WI38 (cell line): ENCODE results near the gene TSPAN10.
A peak's percentile ranks its signal among the peaks of the same experiment; 100 is the strongest.

ENCODE experiments used
- H3K4me3 ChIP-seq: 2 replicates; pipeline ENCODE4 v1.5.1; 2011; ENCODE audit warnings: low read depth, mild to moderate bottlenecking, control low read depth, low read length
- CTCF ChIP-seq: IDR thresholded peaks from 2 replicates; pipeline ENCODE4 v1.5.1; 2012; ENCODE audit warnings: low read depth, mild to moderate bottlenecking, control low read depth, low read length

TSPAN10 gene

GRCh38 chr17:81636505-81637288 lies at the start of gene TSPAN10, which contains the start of gene NPLOC4:
TSPAN10 (plus strand) TSS chr17:81637196; CDS start chr17:81642413, 5,217 bp downstream.
NPLOC4 (minus strand) TSS chr17:81637112; CDS start chr17:81636930, 182 bp downstream.
- TF ChIP-seq CTCF = no peak
- H3K4me3 ChIP-seq = peak within 1 kb of the TSS; percentile 79

DNA sequence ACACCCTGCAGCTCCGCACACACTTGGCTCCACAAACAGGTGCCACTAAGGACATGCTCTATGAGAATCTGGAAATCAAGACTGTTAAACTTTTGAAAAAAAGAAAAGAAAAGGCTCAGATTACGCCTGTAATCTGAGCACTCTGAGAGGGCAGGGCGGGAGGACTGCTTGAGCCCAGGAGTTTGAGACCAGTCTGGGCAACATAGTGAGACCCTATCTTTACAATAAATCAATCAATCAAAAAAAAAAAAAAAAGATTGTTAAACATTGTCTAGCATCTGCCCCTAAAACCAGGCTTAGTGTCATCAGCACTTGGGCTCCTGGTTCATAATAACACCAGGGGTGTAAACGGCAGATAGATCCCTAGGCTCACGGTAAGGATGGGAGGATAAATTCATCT lies 47.4 kb upstream of the TSPAN10 start:
- H3K4me3 ChIP-seq = no peak overlapping the region
- no peak for TF ChIP-seq CTCF

- H3K4me3 ChIP-seq = no peak overlapping the region
- TF ChIP-seq CTCF = no peak
Measured at GRCh38 chr17:81590121-81590520, 46.9 kb upstream of the TSPAN10 start.

DNA sequence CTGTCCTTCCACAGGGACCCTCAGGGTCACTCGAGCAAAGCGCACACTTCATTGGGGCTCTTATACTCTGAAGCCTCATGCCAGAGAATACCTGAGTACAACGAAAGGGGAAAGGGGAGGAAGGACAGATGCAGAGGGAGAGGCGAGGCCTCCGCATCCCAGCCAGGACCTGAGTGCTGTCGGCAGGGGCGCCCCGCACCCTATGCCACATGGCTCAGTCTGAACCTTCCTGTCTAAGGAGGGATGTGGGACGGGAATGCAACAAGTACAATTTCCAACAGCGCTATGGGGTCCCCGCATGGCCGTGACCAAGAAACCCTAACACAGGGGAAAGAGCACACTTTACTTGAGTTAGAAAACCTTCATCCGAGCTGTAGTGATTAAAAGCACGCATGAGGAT lies 45.0 kb upstream of the TSPAN10 start:
- no peak for TF ChIP-seq CTCF
- H3K4me3 ChIP-seq = no peak overlapping the region

- H3K4me3 ChIP-seq = no peak overlapping the region
- TF ChIP-seq CTCF = no peak
Measured at GRCh38 chr17:81593105-81593871, 43.7 kb upstream of the TSPAN10 start.

GRCh38 chr17:81599719-81600486 lies 37.1 kb upstream of the TSPAN10 start:
- TF ChIP-seq CTCF = no peak
- H3K4me3 ChIP-seq = no peak overlapping the region
